ENCODE measurements around the gene NME1.
"Not testable (repeated sequence)": the region's sequence is repeated elsewhere in the genome, so short reads cannot be mapped to it uniquely, and the experiment has no call there.

NME1 gene

GRCh38 chr17:51121620-51122472 lies 31.5 kb upstream of the NME1 start:
- Histone ChIP-seq H3K27ac (ENCODE audit: low read depth, low read length) (peak overlapping the region; percentile 100), H2AFZ (ENCODE audit: low read length, unreplicated experiment) (peak overlapping the region; percentile 76), H3K4me3 (ENCODE audit: low read depth, low read length) (peak overlapping the region; percentile 88), H3K4me1 (ENCODE audit: control insufficient read depth, insufficient read depth, low read length, unreplicated experiment) (peaks cover 27% of the 10 kb centered on the region), H3K27me3 (ENCODE audit: insufficient read depth, low read length) (no peaks in the 10 kb centered on the region), H3K79me2 (ENCODE audit: control insufficient read depth, insufficient read depth, low read length, unreplicated experiment) (peaks cover 36% of the 10 kb centered on the region), H3K36me3 (ENCODE audit: insufficient read depth, low read length) (no peaks in the 10 kb centered on the region)

DNA sequence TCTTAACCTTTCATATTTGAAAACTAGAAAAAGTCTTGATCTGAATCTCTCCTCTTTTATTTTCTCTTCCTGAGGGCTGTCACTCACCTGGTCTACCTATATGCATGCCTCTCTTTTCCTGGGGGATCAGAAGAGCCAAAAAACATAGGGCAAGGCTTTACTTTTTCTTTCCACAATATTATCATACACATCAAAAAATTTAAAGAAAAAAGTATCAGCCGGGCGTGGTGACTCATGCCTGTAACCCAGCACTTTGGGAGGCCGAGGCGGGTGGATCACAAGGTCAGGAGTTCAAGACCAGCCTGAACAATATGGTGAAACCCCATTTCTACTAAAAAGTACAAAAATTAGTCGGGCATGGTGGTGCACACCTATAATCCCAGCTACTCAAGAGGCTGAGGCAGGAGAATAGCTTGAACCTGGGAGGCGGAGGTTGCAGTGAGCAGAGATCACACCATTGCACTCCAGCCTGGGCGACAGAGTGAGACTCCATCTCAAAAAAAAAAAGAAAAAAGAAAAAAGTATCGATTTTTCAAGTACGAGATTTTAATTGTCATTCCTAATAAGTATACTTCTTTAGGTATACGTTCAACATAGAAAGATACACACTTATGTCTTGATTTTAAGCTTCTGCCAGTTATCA lies 30.8 kb upstream of the NME1 start:
- H3K4me3 ChIP-seq (ENCODE audit: low read depth, low read length), result peak overlapping the region; percentile 88; the same call in 1 of the 2 replicates
- not testable (repeated sequence) for H3K36me3 ChIP-seq (ENCODE audit: insufficient read depth, low read length); H3K27me3 ChIP-seq (ENCODE audit: insufficient read depth, low read length)
- H3K27ac ChIP-seq (ENCODE audit: low read depth, low read length), result peak overlapping the region; percentile 100
- peaks cover 30% of the 10 kb centered on the region for H3K79me2 ChIP-seq (ENCODE audit: control insufficient read depth, insufficient read depth, low read length, unreplicated experiment)
- H3K4me1 ChIP-seq (ENCODE audit: control insufficient read depth, insufficient read depth, low read length, unreplicated experiment), result peaks cover 27% of the 10 kb centered on the region
- peak overlapping the region; percentile 76 for H2AFZ ChIP-seq (ENCODE audit: low read length, unreplicated experiment)

DNA sequence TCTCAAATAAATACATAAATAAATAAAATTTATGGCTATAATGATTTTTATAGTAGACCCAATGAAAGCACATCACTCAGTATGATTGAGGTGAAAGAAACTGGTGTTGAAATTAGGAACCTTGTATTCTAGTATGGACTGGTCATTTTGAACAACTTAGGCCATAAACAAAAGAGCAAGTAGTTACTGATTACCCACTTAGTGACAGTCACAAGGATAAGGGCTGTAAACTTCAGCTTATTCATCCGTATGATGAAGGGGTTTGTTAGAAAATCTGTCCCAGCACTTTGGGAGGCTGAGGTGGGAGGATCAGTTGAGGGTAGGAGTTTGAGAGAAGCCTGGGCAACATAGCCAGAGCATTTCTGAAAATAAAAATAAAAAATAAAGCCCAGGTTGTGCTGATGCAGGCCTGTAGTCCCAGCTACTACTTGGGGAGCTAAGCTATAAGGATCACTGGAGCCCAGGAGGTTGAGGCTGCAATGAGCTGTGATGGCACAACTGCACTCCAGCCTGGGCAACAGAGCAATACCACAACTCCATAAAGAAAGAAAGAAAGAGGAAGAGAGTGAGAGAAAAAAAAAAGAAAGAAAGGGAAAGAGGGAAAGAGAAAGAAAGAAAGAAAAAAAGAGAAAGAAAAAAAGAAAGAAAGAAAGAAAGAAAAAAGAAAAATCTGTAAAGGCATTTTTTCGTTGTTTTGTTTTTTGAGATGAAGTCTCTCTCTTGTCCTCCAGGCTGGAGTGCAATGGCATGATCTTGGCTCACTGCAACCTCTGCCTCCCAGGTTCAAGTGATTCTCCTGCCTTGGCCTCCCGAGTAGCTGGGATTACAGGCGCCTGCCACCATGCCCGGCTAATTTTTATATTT lies 28.5 kb upstream of the NME1 start:
- no peak overlapping the region for H2AFZ ChIP-seq (ENCODE audit: low read length, unreplicated experiment)
- H3K36me3 ChIP-seq (ENCODE audit: insufficient read depth, low read length), result no peaks in the 10 kb centered on the region
- no peaks in the 10 kb centered on the region for H3K27me3 ChIP-seq (ENCODE audit: insufficient read depth, low read length)
- H3K79me2 ChIP-seq (ENCODE audit: control insufficient read depth, insufficient read depth, low read length, unreplicated experiment), result peaks cover 7% of the 10 kb centered on the region
- H3K4me3 ChIP-seq (ENCODE audit: low read depth, low read length), result no peak overlapping the region
- H3K4me1 ChIP-seq (ENCODE audit: control insufficient read depth, insufficient read depth, low read length, unreplicated experiment), result peaks cover 13% of the 10 kb centered on the region
- H3K27ac ChIP-seq (ENCODE audit: low read depth, low read length), result no peak overlapping the region

GRCh38 chr17:51128076-51128475 lies 25.3 kb upstream of the NME1 start:
- Histone ChIP-seq H3K36me3 (ENCODE audit: insufficient read depth, low read length) (no peaks in the 10 kb centered on the region), H3K27ac (ENCODE audit: low read depth, low read length) (no peak overlapping the region), H3K4me1 (ENCODE audit: control insufficient read depth, insufficient read depth, low read length, unreplicated experiment) (peaks cover 11% of the 10 kb centered on the region), H2AFZ (ENCODE audit: low read length, unreplicated experiment) (no peak overlapping the region), H3K79me2 (ENCODE audit: control insufficient read depth, insufficient read depth, low read length, unreplicated experiment) (no peaks in the 10 kb centered on the region), H3K27me3 (ENCODE audit: insufficient read depth, low read length) (no peaks in the 10 kb centered on the region), H3K4me3 (ENCODE audit: low read depth, low read length) (no peak overlapping the region)

DNA sequence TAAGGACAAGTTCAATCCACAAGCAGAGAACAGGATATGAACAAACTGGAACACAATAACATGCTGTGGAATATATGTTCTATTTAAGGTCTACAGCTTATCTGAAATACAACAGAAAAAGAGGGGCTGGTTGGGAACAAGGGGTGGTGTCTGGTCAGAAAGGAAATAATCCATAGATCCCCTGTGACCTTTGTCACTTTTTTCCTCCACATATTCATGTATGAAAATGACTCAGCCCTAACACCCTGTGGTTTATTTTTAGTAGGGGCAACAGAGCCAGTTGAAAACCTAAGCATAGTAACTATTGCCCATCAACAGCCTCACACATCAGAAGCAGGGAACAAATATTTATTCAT lies 20.4 kb upstream of the NME1 start:
- no peaks in the 10 kb centered on the region for H3K79me2 ChIP-seq (ENCODE audit: control insufficient read depth, insufficient read depth, low read length, unreplicated experiment)
- H2AFZ ChIP-seq (ENCODE audit: low read length, unreplicated experiment), result peak overlapping the region; percentile 53

GRCh38 chr17:51133365-51133764 lies 20.0 kb upstream of the NME1 start:
- no peaks in the 10 kb centered on the region for H3K79me2 ChIP-seq (ENCODE audit: control insufficient read depth, insufficient read depth, low read length, unreplicated experiment)
- H3K36me3 ChIP-seq (ENCODE audit: insufficient read depth, low read length), result no peaks in the 10 kb centered on the region
- peaks cover 16% of the 10 kb centered on the region for H3K4me1 ChIP-seq (ENCODE audit: control insufficient read depth, insufficient read depth, low read length, unreplicated experiment)
- peak overlapping the region; percentile 63; the same call in 1 of the 2 replicates for H3K27ac ChIP-seq (ENCODE audit: low read depth, low read length)
- H2AFZ ChIP-seq (ENCODE audit: low read length, unreplicated experiment), result peak overlapping the region; percentile 53
- no peak overlapping the region for H3K4me3 ChIP-seq (ENCODE audit: low read depth, low read length)
- no peaks in the 10 kb centered on the region for H3K27me3 ChIP-seq (ENCODE audit: insufficient read depth, low read length)

More for the DNA sequence above, 20.4 kb upstream of the NME1 start:
- H3K4me3 ChIP-seq (ENCODE audit: low read depth, low read length), result no peak overlapping the region
- H3K27ac ChIP-seq (ENCODE audit: low read depth, low read length), result peak overlapping the region; percentile 63; the same call in 1 of the 2 replicates
- H3K27me3 ChIP-seq (ENCODE audit: insufficient read depth, low read length), result no peaks in the 10 kb centered on the region
- H3K36me3 ChIP-seq (ENCODE audit: insufficient read depth, low read length), result no peaks in the 10 kb centered on the region
- H3K4me1 ChIP-seq (ENCODE audit: control insufficient read depth, insufficient read depth, low read length, unreplicated experiment), result peaks cover 16% of the 10 kb centered on the region

- Histone ChIP-seq H3K4me1 (ENCODE audit: control insufficient read depth, insufficient read depth, low read length, unreplicated experiment) (peaks cover 16% of the 10 kb centered on the region), H2AFZ (ENCODE audit: low read length, unreplicated experiment) (no peak overlapping the region)
Measured at GRCh38 chr17:51135956-51136355, 17.4 kb upstream of the NME1 start.

DNA sequence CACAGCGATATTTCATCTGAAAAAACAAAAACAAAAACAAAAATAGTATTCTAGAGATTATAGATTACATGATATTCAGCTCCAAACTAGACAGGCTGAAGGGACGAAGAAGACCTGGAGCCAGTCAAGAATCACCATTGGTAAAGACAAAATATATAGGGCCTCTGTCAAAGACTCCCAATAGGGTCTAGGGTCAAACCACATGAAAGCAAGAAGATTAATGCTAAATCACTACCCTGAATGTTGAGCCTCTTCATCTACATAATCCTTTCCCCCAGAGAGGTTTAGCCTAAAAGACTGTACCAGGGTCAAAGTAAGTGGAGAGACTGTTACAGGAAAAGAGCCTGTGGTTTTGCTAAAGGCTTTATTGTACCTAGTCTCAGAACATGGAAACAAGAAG lies 10.8 kb upstream of the NME1 start:
- peaks cover 12% of the 10 kb centered on the region for H3K4me1 ChIP-seq (ENCODE audit: control insufficient read depth, insufficient read depth, low read length, unreplicated experiment)
- H3K4me3 ChIP-seq (ENCODE audit: low read depth, low read length), result no peak overlapping the region
- H3K79me2 ChIP-seq (ENCODE audit: control insufficient read depth, insufficient read depth, low read length, unreplicated experiment), result no peaks in the 10 kb centered on the region
- H3K27me3 ChIP-seq (ENCODE audit: insufficient read depth, low read length), result no peaks in the 10 kb centered on the region
- H3K36me3 ChIP-seq (ENCODE audit: insufficient read depth, low read length), result no peaks in the 10 kb centered on the region
- H3K27ac ChIP-seq (ENCODE audit: low read depth, low read length), result no peak overlapping the region
- no peak overlapping the region for H2AFZ ChIP-seq (ENCODE audit: low read length, unreplicated experiment)

More at GRCh38 chr17:51135956-51136355, 17.4 kb upstream of the NME1 start:
- Histone ChIP-seq H3K4me3 (ENCODE audit: low read depth, low read length) (no peak overlapping the region), H3K27me3 (ENCODE audit: insufficient read depth, low read length) (no peaks in the 10 kb centered on the region), H3K36me3 (ENCODE audit: insufficient read depth, low read length) (no peaks in the 10 kb centered on the region), H3K27ac (ENCODE audit: low read depth, low read length) (no peak overlapping the region), H3K79me2 (ENCODE audit: control insufficient read depth, insufficient read depth, low read length, unreplicated experiment) (no peaks in the 10 kb centered on the region)

GRCh38 chr17:51144266-51145022 lies 8.9 kb upstream of the NME1 start:
- no peak overlapping the region for H3K4me3 ChIP-seq (ENCODE audit: low read depth, low read length)
- no peak overlapping the region for H2AFZ ChIP-seq (ENCODE audit: low read length, unreplicated experiment)
- peaks cover 13% of the 10 kb centered on the region for H3K4me1 ChIP-seq (ENCODE audit: control insufficient read depth, insufficient read depth, low read length, unreplicated experiment)
- no peaks in the 10 kb centered on the region for H3K36me3 ChIP-seq (ENCODE audit: insufficient read depth, low read length)
- H3K79me2 ChIP-seq (ENCODE audit: control insufficient read depth, insufficient read depth, low read length, unreplicated experiment), result no peaks in the 10 kb centered on the region
- no peak overlapping the region for H3K27ac ChIP-seq (ENCODE audit: low read depth, low read length)
- H3K27me3 ChIP-seq (ENCODE audit: insufficient read depth, low read length), result no peaks in the 10 kb centered on the region

GRCh38 chr17:51147650-51148049 lies 5.7 kb upstream of the NME1 start:
- H3K4me1 ChIP-seq (ENCODE audit: control insufficient read depth, insufficient read depth, low read length, unreplicated experiment), result peaks cover 17% of the 10 kb centered on the region
- no peaks in the 10 kb centered on the region for H3K27me3 ChIP-seq (ENCODE audit: insufficient read depth, low read length)
- H3K79me2 ChIP-seq (ENCODE audit: control insufficient read depth, insufficient read depth, low read length, unreplicated experiment), result no peaks in the 10 kb centered on the region
- H3K4me3 ChIP-seq (ENCODE audit: low read depth, low read length), result no peak overlapping the region
- no peak overlapping the region; the same call in 1 of the 2 replicates for H3K27ac ChIP-seq (ENCODE audit: low read depth, low read length)
- no peaks in the 10 kb centered on the region for H3K36me3 ChIP-seq (ENCODE audit: insufficient read depth, low read length)
- no peak overlapping the region for H2AFZ ChIP-seq (ENCODE audit: low read length, unreplicated experiment)
